ENCODE data around the gene CAMK2N2.
A peak's percentile ranks its signal among the peaks of the same experiment; 100 is the strongest.
"Not testable (repeated sequence)": the region's sequence is repeated elsewhere in the genome, so short reads cannot be mapped to it uniquely, and the experiment has no call there.

Gene CAMK2N2

GRCh38 chr3:184272269-184272668 lies 10.9 kb upstream of the CAMK2N2 start:
- no peak for DNase-seq (ENCODE audit: low read depth)

- DNase-seq (ENCODE audit: low read depth) = not testable (repeated sequence)
Observed at GRCh38 chr3:184267249-184267648, 5.9 kb upstream of the CAMK2N2 start.

- no peak for DNase-seq (ENCODE audit: low read depth)
Observed at GRCh38 chr3:184262764-184263179, 1.4 kb upstream of the CAMK2N2 start.

- no peak for DNase-seq (ENCODE audit: low read depth)
Observed at GRCh38 chr3:184261854-184262763, 756 bp upstream of the CAMK2N2 start.

GRCh38 chr3:184260724-184261269 lies 556 bp downstream of the CAMK2N2 start:
- no peak for DNase-seq (ENCODE audit: low read depth)

GRCh38 chr3:184259878-184260723 lies 1.3 kb downstream of the CAMK2N2 start:
- DNase-seq (ENCODE audit: low read depth) = no peak

GRCh38 chr3:184259396-184259877 lies 1.9 kb downstream of the CAMK2N2 start:
- DNase-seq (ENCODE audit: low read depth) = no peak

- no peak for DNase-seq (ENCODE audit: low read depth)
Observed at GRCh38 chr3:184258926-184259325, 2.4 kb downstream of the CAMK2N2 start.

GRCh38 chr3:184257083-184257915 lies 4.1 kb downstream of the CAMK2N2 start:
- DNase-seq (ENCODE audit: low read depth) = no peak

- no peak for DNase-seq (ENCODE audit: low read depth)
Observed at GRCh38 chr3:184255291-184256039, 5.9 kb downstream of the CAMK2N2 start.

- DNase-seq (ENCODE audit: low read depth) = peak; percentile 72
Observed at GRCh38 chr3:184250167-184250828, 11.1 kb downstream of the CAMK2N2 start.

- DNase-seq (ENCODE audit: low read depth) = peak; percentile 93
Observed at GRCh38 chr3:184249412-184250166, 11.8 kb downstream of the CAMK2N2 start, which contains the start of gene EEF1AKMT4. TSS of gene EEF1AKMT4 (plus strand) at chr3:184249672. CDS start at chr3:184249695, 23 bp downstream.

GRCh38 chr3:184248454-184249411 lies 12.6 kb downstream of the CAMK2N2 start, which contains the start of gene ALG3:
TSS of gene ALG3 (minus strand) at chr3:184248962. CDS start at chr3:184248940, 22 bp downstream.
- DNase-seq (ENCODE audit: low read depth) = peak; percentile 67

- no peak for DNase-seq (ENCODE audit: low read depth)
Observed at GRCh38 chr3:184242297-184242685, 19.1 kb downstream of the CAMK2N2 start.

GRCh38 chr3:184241447-184242296 lies 19.7 kb downstream of the CAMK2N2 start:
- DNase-seq (ENCODE audit: low read depth) = no peak

- DNase-seq (ENCODE audit: low read depth) = no peak
Observed at GRCh38 chr3:184241141-184241446, 20.3 kb downstream of the CAMK2N2 start.

All from stromal cell of bone marrow (primary cell).